HEK293T (cell line): ENCODE results near the gene OR8K5.

ENCODE experiments used
- BHLHE40 ChIP-seq: fragments of 450-650 bp; IDR thresholded peaks from 2 replicates; pipeline ENCODE4 v1.6.1; 2016; ENCODE audit warnings: mild to moderate bottlenecking, moderate library complexity, borderline replicate concordance
- CTBP1 ChIP-seq: fragments of 450-650 bp; IDR thresholded peaks from 2 replicates; pipeline ENCODE4 v1.6.1; 2016; ENCODE audit warnings: borderline replicate concordance
- ELF4 ChIP-seq: fragments of 450-650 bp; IDR thresholded peaks from 2 replicates; pipeline ENCODE4 v1.6.1; 2017; ENCODE audit warnings: antibody characterized with exemption
- FOXM1 ChIP-seq: fragments of 450-650 bp; IDR thresholded peaks from 2 replicates; pipeline ENCODE4 v1.6.1; 2017; ENCODE audit warnings: mild to moderate bottlenecking, borderline replicate concordance
- LEF1 ChIP-seq: fragments of 450-650 bp; IDR thresholded peaks from 2 replicates; pipeline ENCODE4 v1.6.1; 2017; ENCODE audit warnings: mild to moderate bottlenecking, borderline replicate concordance
- SUZ12 ChIP-seq: fragments of 450-650 bp; IDR thresholded peaks from 2 replicates; pipeline ENCODE4 v1.6.1; 2016; ENCODE audit warnings: mild to moderate bottlenecking
- ZNF384 ChIP-seq: fragments of 450-650 bp; IDR thresholded peaks from 2 replicates; pipeline ENCODE4 v1.6.1; 2016

GRCh38 chr11:56122073-56122472 lies 38.0 kb downstream of the OR8K5 start, which contains the start of gene OR8H3:
- no peak for TF ChIP-seq FOXM1
- TF ChIP-seq ZNF384 = no peak
- TF ChIP-seq ELF4 = no peak
- TF ChIP-seq CTBP1 = no peak
- no peak for TF ChIP-seq SUZ12
- TF ChIP-seq BHLHE40 = no peak
- TF ChIP-seq LEF1 = no peak
